HG03039 (cell line): ENCODE data around the gene COQ10B.
"Not testable (repeated sequence)": the region's sequence is repeated elsewhere in the genome, so short reads cannot be mapped to it uniquely, and the experiment has no call there.

ENCODE experiments used
- ATAC-seq: cut with Tn5 transposase; IDR thresholded peaks from one replicate; pipeline ENCODE4 v1.9.1; 2021; ENCODE audit warnings: mild to moderate bottlenecking, moderate library complexity; ENCODE audit not compliant: unreplicated experiment

COQ10B gene

GRCh38 chr2:197453123-197453913 lies at the start of gene COQ10B:
COQ10B (plus strand) TSS chr2:197453552; CDS start chr2:197453561, 9 bp downstream.
- ATAC-seq: peak; percentile 95

DNA sequence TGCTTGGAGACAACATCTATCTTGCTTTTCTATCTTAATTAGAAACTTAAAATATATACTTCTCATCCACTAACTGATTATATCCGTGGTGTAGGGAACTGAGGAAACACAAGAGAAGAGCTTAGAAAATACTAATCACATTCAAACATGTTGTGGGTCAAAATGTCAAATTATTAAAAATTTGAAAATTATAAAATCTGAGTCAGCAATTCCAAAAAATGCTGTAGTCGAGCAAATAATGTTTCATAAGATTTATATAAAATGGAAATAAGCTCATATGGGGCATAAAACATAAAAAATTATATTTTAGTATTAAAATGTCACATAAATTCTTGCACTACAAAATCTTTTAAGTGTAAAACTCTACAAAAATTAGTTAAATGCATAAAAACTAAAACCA lies 47.8 kb upstream of the COQ10B start:
- ATAC-seq: no peak

- no peak for ATAC-seq
Measured at GRCh38 chr2:197414039-197414438, 39.3 kb upstream of the COQ10B start.

GRCh38 chr2:197414515-197414914 lies 38.8 kb upstream of the COQ10B start:
- no peak for ATAC-seq

DNA sequence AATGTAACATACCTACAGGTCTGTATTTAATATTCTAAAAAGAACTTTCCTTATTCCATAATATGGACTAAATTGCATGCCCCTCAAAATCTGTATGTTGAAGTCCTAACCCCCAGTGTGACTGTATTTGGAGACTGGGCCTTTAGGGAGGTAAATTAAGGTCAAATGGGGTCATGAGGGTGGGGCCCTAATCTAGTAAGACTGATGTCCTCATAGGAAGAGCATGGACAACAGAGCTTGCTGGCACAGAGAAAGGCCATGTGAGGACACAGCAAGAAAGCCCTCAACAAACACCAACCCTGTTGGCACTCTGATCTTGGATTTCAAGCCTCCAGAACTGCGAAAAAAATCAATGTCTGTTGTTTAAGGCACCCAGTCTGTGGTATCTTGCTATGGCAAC lies 37.1 kb upstream of the COQ10B start:
- no peak for ATAC-seq

GRCh38 chr2:197419438-197419837 lies 33.9 kb upstream of the COQ10B start:
- ATAC-seq: no peak

DNA sequence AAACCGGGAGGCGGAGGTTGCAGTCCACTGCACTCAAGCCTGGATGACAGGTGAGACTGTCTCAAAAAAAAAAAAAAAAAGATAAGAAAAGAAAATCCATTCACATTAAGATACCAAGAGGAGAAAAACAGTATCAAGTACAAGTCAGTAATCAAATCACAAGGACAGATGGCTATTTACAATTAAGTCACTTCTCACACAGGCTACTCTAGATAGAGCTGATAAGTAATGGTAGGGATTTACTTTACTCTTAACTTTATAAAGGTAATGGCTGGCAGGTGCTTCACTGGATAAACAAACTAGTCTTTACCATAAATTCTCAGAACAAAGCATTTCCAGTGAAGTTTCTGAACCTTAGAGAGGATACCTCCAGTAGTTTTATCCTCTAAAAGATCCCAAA lies 30.0 kb upstream of the COQ10B start:
- ATAC-seq: no peak

- ATAC-seq: no peak
Measured at GRCh38 chr2:197425550-197425949, 27.8 kb upstream of the COQ10B start.

DNA sequence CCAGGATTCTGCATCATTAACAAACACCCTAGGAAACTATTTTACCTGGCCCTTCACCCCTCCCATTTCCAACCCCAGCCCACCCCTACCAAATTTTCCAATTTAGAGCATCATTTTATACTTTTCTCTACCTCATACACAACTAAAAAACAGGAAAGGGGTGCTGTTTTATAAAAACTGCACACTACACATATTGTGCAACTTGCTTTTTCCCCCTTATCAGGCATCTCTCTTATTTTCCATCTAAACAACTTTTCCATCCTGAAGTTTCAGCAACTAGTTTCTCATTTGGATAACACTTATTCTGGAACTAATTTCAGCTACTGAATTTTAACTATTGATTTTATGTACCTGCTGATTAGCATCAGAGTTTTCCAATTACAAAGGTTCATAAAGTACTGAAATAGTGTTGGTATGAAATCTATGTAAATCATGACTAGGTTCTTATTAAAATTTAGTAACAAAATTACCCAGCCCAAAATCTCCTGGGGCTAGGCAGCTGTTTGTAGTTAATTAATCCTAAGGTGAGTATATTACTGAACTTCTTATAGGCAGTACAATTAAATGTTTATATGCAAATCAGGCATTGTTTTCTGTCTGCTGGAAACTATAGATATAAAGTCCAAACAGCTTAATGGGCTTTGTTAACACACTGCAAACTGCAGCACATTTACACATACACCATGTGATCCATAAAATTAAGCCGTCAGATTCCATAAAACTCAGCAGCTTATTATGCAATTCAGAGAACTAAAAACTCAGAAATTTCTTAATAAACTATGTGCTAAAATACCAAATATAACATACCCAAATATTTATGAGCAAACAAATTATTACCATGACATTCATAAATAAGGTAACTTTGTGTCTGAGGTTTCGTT lies 26.4 kb upstream of the COQ10B start:
- no peak for ATAC-seq

DNA sequence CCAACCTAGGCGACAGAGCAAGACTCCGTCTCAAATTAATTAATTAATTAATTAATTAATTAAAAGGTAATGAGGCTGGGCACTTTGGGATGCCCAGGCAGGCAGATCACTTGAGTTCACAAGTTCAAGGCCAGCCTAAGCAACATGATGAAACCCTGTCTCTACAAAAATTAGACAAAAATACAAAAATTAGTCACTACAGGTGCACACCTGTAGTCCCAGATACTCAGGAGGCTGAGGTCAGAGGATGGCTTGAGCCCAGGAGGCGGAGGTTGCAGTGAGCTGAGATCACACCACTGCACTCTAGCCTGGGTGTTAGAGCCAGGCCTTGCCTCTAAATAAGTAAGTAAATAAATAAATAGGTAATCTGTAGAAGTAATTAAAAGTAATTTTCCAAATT lies 25.4 kb upstream of the COQ10B start:
- no peak for ATAC-seq

- no peak for ATAC-seq
Measured at GRCh38 chr2:197431858-197432257, 21.5 kb upstream of the COQ10B start.

- not testable (repeated sequence) for ATAC-seq
Measured at GRCh38 chr2:197432527-197432926, 20.8 kb upstream of the COQ10B start.

DNA sequence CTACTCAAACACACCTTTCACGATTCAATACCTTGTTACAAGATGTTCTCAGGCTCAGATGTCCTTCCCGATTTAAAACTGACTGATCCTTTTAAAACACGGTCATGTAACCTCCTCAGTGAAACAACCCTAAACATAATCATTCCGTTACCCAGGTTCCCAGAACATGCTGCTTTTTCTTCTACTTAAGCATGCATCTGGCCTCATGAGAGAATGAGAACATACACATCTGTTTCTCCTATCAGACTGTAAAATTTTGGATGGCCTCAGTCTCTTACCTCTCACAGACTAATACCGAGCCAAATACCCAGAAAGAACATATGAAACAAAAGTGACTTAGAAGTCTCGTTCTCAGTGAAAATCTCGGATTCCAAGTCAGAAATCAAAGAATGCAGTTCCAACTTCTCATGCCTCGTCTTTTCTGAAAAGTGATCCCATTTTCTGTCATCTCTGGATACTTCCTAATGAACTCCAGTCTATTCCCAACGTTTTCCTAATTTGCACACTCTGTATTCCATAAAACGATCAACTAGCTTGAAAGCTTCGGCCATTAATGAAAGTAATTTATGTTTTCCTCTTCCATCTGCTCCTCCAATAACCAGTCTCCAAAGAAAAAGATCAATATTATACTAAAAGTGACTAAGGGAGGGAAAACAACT lies 19.4 kb upstream of the COQ10B start:
- no peak for ATAC-seq

DNA sequence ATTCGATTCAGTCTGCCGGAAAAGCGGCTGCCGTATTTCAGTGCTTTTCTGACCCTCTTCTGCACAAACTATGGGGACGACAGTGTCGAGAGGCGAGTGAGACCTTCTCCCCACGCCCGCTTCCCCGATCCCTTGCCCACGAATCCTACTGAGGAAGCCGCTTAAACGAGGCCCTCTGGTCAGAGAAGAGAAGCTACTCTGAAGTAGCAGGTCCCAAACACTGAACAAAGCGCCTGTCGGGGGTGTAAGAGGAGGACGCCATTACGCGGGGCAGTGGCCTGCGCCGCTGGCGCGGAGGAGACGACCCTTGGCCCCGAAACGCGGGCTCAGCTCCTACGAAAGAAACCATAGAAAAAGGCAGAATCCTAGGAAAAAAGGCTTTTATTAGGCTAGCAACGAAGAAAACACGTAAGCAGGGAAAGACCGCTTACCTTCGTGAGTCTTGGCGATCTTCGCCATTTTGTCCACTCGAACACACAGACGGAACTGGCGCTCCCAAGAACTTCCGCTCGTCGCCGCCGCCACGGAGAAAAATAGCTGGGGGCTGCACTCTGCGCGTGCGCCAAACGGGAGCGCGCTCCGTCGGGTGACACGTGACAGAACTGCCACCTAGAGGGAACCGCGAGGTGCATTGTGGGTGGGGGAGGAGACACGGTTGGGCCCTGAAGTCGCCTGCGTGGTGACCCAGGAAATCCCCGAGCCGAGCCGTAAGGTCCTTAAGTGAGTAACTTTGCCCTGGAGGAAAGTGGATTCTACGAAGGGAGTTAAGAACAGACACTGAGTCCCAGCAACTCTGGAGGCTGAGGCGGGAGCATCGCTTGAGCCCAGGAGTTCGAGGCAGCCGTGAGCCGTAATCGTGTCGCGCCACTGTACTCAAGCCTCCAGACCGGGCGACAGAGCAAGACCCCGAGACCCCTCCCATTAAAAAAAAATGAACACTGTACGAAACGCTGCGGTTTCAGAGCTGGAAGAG lies 18.5 kb upstream of the COQ10B start, which contains the start of gene SF3B1:
Gene SF3B1, minus strand, starts transcription at position 488 of the 973 bp plus-strand sequence. Its CDS starts 29 bp downstream, at position 459.
- peak; percentile 89 for ATAC-seq

DNA sequence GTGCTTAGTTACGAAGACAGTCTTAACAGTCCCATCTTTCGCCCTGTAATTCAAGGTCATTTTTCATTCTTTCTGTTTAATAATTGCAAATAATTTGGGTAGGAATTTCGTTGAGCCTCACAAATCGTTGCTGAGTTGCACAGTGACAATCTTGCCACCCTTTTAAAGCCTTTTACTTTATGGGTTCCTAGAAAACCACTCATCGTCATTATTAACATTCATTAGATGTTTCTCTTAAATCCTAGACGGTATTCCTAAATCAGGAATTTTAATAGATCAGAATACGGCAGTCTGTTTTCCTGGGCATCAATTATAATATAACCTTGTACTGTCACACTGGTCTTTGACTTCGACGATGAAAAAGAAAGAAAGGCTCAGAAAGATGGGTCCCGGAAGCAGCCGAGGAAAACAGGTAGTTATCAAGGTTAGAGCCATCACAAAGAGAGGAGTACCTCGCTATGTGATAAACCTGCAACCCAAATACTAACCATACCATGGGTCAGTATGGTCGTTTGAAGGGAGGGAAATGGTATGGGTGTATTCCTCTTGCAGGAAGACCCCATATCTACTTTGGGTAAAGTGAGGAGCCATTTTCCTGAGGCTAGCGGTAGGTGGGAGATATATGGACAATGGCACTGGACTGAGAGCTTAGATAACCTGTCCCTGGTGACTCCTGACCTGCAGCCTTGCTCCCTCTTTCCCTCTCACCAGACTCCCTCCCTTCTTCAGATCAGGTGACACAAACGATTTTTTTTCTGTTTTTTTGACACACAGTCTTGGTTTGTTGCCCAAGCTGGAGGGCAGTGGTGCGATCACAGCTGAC lies 17.5 kb upstream of the COQ10B start:
- no peak for ATAC-seq

- no peak for ATAC-seq
Measured at GRCh38 chr2:197437380-197437779, 16.0 kb upstream of the COQ10B start.

DNA sequence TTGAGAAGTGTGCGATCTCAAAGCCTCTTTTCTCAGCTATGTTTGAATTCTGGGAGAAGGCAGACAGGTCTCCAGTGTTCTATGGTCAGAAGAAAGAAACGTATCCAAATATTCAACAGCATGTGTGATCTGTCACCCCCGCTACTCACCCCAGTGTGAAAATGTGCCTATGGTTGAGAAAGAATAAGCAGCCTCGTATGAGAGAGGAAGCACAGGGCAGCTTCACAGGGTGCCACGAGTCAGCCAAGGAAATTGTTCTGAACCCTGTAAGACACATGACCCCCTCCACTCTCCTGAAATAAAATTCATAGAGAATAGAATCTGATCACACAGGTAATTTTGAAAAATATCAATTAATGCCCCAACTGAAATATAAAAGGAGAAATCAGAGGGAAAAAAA lies 10.5 kb upstream of the COQ10B start:
- ATAC-seq: no peak

DNA sequence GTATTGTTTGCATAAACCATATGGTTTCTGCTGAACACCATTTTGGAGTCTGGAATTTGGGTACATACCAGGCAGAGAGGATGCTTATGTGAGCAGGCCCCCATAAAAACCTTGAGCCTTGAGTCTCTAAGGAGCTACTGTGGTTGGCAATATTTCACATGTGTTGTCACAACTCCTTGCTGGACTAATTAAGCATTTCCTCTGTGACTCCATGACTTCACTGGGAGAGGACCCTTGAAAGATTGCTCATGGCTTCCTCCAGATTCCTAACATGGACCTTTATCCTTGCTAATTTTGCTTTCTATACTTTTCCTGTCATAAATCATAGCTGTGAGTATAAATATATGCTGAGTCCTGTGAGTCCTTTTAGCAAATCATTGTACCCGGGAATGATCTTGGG lies 7.6 kb upstream of the COQ10B start:
- ATAC-seq: no peak

DNA sequence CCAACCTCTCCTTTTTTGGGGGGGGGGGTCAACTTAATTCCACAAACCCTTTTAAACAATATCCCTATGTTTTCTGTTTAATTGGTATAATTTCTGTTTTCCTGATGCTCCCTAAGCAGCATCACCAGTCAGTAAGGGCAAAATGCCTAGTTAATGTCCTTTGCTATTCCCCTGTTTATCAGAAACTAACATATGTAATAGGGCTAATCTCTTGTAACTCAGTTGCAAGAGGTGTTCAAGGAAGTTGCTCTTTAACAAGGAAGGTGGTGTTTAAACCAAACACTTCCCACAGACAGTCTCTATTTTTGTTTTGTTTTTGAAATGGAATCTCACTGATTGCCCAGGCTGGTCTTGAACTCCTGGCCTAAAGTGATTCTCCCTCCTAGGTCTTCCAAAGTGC lies 6.5 kb upstream of the COQ10B start:
- no peak for ATAC-seq
